Measurements from ENCODE around the gene AGPS.
"Not testable (repeated sequence)": the region's sequence is repeated elsewhere in the genome, so short reads cannot be mapped to it uniquely, and the experiment has no call there.

The AGPS gene

DNA sequence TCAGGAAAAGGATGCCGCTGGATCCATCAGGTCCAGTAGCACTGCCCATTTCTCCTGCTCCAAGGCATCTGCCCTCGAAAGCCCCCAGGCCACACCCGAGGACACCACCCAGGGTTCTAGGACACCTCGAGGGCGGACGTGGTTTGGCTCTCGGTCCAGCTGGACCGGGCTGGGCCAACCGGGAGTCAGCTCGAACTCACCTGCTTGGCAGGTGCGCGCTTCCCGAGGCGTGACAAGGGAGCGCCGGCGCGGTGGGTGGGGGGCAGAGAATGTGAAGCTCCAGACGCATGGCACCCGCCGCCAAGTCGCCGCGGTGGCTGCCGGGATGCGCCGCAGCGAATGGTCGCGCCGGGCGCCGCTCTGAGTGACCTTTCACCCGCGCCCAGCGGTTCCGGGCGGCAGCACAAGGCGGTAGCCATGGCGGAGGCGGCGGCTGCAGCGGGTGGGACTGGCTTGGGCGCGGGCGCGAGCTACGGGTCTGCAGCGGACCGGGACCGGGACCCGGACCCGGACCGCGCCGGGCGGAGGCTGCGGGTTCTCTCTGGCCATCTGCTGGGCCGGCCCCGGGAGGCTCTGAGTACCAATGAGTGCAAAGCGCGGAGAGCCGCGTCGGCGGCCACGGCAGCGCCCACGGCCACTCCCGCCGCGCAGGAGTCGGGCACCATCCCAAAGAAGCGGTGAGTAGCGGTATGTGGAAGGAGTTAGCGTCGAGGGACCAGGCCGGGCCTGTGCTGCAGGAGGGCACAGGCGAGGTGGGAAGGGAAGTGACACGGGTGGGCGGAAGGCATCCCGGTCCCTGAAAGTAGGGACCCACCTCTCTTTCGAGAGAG is at the start of gene AGPS:
Gene AGPS, plus strand, starts transcription at position 401 of the 830 bp plus-strand sequence. Its CDS starts 17 bp downstream, at position 418.
- DNase-seq: peak; percentile 80 to 84

DNA sequence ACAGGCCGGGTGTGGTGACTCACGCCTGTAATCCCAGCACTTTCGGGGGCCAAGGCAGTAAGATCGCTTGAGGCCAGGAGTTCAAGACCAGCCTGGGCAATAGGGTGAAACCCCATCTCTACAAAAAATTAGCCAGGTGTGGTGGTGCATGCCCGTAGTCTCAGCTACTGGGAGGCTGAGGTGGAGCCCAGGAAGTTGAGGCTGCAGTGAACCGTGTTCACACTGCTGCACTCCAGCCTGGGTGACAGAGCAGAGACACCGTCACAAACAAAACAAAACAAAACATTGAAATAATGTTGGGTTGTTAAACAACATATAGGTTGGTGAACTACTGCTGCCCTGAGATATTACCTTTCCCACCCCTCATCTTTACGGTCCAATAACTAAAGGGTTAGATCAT is 48.8 kb upstream of the AGPS start:
- no peak for DNase-seq

DNA sequence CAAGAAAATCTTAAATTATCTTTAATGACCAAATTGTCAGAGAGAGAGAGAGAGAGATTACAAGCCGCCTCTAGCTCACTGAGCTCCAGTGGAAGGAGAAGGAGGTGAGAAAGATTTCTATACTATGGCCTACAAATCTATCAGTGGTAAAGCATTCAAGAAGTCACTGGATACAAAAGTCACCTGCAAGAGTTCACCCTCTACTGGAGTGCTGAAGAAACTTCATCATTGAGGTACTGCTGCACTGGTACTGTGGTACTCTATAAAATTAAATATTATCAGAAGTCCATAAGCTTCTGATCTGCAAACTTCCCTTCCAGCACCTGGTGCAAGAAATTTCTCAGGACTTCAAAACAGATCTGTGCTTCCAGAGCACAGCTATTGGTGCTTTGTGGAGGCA is 48.3 kb upstream of the AGPS start:
- no peak for DNase-seq

DNA sequence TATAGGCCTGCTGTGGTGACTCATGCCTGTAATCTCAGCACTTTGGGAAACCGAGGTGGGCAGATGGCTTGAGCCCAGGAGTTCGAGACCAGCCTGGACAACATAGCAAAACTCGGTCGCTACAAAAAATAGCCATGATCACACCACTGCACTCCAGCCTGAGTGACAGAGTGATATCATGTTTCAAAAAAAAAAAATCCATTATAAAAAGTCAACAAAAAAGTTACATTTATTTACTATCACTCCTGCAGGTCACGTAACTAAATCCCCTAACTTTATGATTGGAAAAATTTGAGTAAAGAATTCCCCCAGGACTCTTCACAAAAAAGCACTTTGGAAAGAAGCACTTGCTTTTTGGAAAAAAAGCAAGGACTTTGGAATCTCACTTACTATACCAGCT is 46.4 kb upstream of the AGPS start:
- no peak for DNase-seq

DNA sequence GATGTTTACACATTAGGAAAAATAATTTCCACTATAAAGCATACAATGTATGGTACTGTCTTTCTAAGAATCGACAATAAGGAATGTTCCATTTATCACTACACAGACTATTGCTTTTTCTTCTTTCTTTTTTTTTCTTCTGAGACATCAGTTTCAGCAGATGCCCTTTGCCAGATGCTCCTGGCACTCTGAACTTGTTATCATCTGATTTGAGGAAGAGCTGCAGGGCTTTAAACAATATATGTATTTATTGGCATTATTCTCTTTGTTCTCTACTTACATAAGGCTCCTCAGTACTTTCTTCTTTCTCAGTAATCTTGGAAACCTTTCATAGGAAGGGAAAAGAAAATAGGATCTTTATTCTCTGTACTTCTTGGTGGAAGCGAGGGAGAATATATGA is 45.0 kb upstream of the AGPS start:
- no peak for DNase-seq

DNA sequence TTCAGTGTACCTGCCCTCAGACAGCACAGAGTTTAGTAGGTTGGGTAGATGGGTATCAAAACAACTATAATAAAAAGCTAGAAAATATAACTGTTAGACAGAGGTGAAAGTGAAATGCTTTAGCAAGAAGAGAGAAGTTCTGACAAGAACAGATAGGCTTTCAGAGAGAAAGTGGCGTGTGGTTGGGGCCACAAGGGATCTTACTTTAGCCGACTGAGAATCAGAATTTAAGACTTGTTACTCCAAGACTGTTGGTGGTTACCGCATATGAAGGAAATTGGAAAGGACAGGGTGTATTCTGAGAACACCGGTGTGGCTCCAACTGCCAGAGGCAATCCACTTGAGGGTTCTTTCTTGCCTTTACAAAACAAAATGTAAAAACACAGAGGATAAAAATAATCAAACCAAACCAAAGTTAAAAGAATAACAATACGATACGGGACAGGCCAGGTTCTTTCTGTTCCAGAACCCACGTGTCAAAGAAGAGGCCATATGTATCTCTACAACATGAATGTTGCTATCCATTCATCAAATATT is 44.4 kb upstream of the AGPS start:
- no peak for DNase-seq

DNA sequence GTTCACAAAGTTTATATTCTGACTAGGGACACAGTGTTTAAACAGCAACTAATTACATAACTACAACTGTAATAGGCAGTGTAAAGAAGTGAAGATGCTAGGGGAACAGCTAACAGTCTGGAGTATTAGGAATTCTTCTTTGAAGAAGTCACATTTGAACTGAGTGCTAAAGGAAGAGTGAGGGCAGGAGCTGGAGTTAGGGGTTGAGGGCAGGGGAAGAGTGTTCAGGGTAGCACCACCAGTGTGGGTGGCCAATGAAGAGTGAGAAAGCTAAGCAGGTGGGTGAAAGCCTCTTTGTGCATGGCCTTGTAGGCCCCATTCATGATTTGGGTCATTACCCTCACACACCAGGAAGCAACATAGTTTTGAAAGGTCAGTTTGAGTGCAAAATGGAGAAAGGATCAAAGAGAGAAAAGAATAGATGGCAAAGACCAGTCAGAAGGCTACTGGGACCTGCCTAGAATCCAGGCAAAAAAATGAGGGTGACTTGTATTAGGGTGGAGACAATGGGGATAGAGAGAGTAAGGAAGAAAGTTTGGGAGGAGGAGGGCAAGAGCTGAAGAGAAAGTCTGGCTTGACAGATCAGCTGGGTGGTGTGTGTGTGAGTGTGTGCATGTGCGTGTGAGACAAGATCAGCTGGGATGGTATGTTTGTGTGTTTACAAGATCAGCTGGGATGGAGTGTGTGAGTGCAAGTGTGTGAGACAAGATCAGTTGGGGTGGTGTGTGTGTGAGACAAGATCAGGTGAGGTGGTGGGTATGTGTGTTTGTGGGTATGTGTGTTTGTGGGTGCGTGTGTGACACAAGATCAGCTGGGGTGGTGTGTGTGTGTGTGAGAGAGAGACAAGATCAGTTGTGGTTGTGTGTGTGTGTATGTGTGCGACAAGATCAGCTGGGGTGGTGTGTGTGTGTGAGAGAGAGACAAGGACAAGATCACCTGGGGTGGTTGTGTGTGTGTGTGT is 43.6 kb upstream of the AGPS start:
- no peak for DNase-seq

DNA sequence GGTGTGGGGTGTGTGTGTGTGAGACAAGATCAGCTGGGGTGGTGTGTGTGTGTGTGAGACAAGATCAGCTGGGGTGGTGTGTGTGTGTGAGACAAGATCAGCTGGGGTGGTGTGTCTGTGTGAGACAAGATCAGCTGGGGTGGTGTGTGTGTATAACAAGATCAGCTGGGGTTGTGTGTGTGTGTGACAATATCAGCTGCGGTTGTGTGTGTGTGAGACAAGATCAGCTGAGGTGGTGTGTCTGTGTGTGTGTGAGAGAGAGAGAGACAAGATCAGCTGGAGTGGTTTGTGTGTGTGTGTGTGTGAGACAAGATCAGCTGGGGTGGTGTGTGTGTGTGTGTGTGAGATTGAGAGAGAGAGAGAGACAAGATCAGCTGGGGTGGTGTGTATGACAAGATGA is 41.9 kb upstream of the AGPS start:
- DNase-seq: not testable (repeated sequence)

DNA sequence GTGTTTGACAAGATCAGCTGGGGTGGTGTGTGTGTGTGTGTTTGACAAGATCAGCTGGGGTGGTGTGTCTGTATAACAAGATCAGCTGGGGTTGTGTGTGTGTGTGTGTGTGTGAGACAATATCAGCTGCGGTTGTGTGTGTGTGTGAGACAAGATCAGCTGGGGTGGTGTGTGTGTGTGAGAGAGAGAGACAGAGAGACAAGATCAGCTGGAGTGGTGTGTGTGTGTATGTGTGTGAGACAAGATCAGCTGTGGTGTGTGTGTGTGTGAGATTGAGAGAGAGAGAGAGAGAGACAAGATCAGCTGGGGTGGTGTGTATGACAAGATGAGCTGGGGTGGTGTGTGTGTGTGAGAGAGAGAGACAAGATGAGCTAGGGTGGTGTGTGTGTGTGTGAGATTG is 41.5 kb upstream of the AGPS start:
- DNase-seq: not testable (repeated sequence)

DNA sequence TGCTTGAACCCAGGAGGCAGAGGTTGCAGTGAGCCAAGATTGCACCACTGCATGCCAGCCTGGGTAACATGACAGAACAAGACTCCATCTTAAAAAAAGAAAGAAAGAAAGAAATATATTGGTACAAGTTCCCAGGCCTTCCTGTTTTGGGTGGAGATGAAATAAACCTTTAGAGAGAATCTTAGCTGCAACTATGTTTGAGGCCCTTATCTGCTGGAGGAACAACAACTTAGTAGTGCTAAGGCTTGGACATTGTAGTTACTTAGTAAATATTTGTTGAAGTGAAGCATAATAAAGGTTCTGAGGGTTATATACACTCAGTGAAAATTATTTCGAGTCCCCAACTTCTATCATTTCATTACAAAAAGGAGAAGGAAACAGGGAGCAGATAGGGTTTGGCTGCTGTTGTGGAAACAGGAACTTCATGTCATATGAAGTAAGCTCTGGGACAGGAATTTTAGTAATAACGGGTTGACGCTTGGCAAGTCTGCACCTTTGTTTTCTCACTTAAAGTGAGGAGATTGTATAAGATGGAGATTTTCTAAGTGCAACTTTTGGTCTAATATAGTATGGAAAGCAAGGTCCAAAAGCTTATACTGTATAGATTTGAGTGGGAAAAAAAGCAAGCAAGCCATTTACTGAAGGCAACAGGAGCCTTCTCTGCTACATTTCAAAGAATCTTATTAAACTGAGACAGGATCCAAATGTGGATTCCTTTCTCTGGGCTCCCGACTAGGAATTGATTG is 40.0 kb upstream of the AGPS start:
- no peak for DNase-seq

DNA sequence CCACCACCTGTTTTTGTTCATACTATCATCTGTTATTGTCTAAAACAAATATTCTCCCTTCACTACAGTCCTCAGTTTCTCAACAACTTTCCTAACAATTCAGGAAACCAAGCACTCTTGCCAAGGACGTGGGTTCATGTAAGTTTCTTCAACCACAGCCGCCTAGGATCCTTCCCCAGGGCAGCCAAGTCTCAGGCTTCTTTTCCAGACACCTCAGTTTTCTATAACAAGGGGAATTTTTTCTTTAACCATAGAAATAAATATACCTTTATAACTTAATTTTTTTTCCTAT is 39.4 kb upstream of the AGPS start:
- no peak for DNase-seq

DNA sequence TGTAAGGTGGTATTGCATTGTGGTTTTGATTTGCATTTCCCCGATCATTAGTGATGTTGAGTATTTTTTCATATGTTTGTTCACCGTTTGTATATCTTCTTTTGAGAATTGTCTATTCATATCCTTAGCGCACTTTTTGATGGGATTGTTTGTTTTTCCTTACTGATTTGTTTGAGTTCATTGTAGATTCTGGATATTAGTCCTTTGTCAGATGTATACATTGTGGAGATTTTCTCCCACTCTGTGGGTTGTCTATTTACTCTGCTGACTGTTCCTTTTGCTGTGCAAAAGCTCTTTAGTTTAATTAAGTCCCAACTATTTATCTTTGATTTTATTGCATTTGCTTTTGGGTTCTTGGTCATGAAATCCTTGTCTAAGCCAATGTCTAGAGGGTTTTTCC is 38.0 kb upstream of the AGPS start:
- DNase-seq: not testable (repeated sequence)

DNA sequence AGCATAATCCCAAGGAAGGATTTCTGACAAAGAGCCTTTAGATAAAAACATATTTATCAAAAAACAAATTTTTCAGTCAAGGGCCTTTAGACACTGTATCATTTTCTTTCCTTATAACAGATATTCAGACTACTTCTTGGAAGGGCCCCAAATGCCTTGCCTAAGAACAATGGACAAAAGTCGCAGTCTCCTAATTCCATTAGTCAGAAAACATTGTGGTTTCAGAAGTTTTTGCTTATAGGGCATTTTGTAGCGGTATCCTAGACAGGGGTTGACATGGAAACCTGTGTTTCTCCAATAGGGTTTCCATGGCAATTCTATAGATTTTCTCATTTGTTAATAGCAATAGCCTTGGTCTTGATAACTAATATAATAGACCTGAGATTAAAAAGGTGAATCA is 36.7 kb upstream of the AGPS start:
- DNase-seq: no peak

DNA sequence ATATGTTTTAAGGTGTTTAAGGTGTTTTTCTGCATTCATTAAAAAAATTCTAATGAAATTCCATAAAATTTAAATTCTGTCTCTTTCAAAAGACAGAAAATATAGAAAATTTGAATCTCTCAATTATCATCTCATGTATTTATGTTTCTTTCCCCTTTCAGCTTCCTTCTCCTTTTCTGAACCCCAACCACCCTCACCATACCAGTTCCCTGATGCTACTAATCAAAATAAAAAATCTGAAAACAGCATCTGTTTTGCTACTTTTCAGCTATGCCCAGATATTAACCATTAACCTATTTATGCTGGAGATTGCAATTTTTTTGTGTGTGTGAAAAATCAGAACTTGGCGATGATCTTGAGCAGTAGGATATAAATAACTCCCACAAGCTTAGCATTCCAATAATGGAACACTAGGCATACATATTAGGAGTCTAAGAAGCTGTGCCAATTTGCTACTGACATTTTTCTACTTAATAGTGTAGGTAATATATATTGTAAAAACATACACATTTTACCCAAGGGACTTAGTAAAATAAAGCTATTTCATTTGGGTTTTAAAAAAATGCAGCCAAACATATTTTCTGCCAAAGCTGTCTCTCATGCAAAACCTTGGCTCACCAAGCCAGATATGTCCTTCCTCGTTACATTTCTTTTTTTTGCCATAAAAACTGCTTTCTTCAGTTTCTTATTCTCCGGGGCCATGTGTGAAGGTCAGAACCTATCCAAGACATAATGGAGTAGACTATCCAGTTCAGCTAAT is 32.6 kb upstream of the AGPS start:
- no peak for DNase-seq

DNA sequence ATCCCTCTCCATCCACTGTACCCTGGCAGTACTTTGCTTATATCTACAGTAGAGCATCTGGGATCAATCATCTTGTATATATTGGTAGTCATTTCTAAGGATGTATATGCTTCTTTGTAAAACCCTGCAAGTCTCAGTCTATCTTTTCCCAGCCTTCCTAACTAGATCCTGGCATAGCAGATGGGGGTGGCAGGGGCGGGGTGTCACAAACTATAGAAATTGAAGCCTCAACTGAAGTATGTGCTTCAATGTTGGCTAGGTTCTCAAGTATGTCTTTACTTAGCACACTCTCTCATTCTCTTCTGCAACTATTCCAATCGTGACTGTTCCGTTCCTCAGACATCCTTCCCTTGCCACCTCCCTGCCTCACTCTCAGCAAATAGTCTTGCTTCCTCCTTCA is 30.1 kb upstream of the AGPS start:
- DNase-seq: no peak

DNA sequence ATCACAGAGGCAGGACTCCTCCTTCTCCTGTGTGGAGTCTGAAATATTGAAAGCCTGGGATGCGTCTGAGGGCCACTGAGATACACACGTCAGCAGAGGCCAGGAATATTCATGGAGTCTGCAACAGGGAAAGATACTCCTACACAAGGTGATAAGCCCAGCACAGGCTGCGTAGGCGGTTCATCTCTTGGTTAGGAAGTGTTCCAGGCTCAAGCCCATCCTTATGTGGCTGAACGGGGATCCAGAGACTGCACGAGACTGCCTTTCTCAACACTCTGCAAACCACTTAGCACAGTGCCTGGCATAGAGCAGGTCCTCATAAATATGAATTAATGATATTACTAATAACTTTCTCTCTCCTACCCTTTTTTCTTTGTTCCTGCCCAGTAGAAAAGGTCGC is 29.2 kb upstream of the AGPS start:
- no peak for DNase-seq

DNA sequence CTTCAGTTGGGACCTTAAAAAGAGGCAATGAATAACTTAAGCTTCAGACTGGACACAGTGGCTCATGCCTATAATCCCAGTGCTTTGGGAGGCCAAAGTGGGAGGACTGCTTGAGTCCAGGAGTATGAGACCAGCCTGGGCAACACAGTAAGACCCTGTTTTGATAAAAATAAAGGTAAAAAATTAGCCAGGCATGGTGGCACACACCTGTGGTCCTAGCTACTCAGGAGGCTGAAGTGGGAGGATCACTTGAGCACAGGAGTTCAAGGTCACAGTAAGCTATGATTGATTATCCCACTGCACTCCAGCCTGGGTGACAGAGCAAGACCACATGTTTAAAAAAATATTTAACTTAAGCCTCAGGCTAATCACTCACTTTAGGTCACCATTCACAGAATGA is 26.8 kb upstream of the AGPS start:
- not testable (repeated sequence) for DNase-seq

DNA sequence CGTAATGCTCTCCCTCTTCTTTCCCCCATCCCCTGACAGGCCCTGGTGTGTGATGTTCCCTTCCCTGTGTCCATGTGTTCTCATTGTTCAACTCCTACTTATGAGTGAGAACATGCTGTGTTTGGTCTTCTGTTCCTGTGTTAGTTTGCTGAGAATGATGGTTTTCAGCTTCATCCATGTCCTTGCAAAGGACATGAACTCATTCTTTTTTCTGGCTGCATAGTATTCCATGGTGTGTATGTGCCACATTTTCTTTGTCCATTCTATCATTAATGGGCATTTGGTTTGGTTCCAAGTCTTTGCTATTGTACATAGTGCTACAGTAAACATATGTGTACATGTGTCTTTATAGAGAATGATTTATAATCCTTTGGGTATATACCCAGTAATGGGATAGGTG is 24.6 kb upstream of the AGPS start:
- DNase-seq: not testable (repeated sequence)

DNA sequence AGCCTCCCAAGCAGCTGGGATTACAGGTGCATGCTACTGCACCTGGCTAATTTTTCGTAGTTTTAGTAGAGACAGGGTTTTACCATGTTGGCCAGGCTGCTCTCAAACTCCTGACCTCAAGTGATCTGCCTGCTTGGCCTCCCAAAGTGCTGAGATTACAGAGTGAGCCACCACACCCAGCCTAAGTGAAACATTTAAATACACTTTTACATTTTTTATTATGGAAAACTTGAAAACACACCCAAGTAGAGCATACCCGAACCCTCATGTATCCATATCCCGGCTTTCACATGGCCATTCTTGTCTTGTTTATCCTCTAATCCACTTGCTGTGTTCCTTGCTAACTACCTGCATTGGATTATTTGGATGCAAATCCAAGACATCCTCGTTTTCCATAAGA is 13.2 kb upstream of the AGPS start:
- no peak for DNase-seq

DNA sequence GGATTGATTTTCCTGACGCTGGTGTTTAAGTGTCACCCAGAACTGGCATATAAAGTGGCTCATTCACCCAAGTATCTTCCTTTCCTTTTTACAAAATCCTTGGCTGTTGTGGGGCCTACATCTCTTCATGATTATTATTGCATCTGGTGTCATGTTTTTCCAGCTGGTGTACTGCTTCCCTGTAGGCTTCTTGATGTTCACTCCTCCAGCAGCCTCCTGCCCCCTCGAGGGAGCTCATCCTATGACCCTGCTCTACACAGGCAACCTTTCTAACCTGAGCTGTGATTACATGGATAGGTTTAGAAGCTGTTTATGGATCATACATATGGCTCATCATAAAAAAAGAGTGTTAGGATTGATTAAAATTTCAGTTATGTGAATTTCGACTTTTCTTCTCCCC is 12.4 kb upstream of the AGPS start:
- DNase-seq: no peak

DNA sequence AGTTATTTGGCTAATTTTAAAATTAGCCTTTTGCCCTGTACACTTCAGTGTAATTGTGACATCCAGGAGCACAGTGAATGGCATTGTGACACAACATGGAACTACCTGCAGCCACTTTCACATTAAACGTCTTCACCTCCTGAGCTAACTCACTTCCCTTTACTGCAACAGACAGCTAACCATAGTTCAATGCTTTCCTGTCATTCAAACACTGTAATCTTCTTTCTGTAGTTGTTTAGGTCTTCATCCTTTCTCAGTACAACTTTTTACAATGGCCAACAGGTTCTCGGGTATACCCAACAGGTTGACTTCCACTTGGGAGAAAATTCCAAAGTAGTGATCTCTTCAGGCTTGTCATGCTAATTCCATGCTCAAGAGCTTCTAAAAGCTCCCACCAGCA is 8.6 kb upstream of the AGPS start:
- no peak for DNase-seq

DNA sequence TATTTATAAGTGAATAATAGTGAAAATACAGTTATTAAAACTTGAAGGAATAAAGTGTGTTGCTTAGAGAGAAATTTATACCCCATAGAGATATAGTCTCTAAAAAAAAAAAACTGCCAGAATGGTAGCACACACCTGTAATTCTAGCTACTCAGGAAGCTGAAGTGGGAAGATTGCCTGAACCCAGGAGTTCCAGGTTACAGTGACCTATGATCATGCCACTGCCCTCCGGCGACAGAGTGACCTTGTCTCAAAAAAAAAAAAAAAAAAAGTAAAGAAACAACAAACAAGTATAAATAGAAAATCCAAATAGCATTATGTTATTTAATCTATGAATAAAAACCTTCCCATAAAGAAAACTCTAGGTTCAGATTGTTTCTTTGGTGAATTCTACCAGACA is 7.4 kb upstream of the AGPS start:
- DNase-seq: no peak

All from activated CD4-positive, alpha-beta T cell treated with anti-CD3 and anti-CD28 coated beads, Interleukin-2, amount 50 U/mL, for 48 hours (primary cell).